Measurements from ENCODE around the gene RNF14. TPM values are rescaled to one million over a fixed set of nuclear protein-coding genes. Genes with fewer than 3 reads are reported as not detected.

Gene RNF14
- total RNA-seq, 1 experiment from 2014 or later = 67.1 TPM

DNA sequence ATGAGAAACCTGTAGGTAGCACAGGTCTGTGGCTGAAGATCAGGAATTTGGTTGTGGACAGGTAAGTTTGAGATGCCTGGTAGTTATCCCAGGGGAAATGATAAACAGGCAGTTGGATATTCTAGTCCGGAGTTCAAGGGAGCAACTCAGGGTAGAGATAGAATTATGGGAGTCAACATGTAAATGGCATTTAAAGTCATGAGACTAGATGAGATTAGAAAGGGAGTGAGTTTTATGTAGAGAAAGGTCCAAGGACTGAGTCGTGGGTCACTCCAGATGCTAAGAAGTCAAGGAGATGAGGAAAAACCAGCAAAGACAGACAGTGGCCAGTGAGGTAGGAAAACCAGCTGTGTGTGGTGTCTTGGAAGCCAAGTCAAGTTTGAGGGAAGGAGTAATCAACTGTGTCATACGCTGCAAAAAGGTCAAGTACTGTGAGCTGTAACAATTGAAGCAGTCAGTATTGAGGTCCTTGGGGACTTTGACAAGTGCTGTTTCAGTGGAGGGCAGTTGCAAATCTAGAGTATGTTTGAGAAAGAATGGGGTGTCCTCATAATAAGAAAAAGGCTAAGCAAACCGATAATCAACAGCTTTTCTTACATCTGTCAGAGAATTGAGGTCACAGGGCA is 25.7 kb downstream of the RNF14 start:
- ChIA-PET POLR2A (ENCODE audit: low non-redundant PET) (no interaction called here), CTCF (interaction anchor here (0.6 kb wide), 1 partner anchor 365 kb away, joined by 6 read pairs; no protein-coding TSS in a partner anchor)
- BruUV-seq (replicated peaks) = no TSS peak
- no peak for DNase-seq (ENCODE audit: low spot score)
- TF ChIP-seq, protein P1, sequence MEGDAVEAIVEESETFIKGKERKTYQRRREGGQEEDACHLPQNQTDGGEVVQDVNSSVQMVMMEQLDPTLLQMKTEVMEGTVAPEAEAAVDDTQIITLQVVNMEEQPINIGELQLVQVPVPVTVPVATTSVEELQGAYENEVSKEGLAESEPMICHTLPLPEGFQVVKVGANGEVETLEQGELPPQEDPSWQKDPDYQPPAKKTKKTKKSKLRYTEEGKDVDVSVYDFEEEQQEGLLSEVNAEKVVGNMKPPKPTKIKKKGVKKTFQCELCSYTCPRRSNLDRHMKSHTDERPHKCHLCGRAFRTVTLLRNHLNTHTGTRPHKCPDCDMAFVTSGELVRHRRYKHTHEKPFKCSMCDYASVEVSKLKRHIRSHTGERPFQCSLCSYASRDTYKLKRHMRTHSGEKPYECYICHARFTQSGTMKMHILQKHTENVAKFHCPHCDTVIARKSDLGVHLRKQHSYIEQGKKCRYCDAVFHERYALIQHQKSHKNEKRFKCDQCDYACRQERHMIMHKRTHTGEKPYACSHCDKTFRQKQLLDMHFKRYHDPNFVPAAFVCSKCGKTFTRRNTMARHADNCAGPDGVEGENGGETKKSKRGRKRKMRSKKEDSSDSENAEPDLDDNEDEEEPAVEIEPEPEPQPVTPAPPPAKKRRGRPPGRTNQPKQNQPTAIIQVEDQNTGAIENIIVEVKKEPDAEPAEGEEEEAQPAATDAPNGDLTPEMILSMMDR (conservative IDR thresholded peaks at IDR 0.05; ENCODE audit: low read depth, low read length) = no peak
- TF ChIP-seq EZH2 (IDR thresholded peaks at IDR 0.05; ENCODE audit: borderline replicate concordance, low read depth, low read length, poor library complexity, severe bottlenecking) = no peak
- no peaks in the 10 kb centered on the region for H3K27me3 ChIP-seq (replicated peaks; ENCODE audit: insufficient read depth, low read depth, low read length, poor library complexity)
- no peaks in the 10 kb centered on the region for H3K4me1 ChIP-seq (ENCODE audit: insufficient read depth, low read length, poor library complexity, severe bottlenecking)
- no peak overlapping the region for H3K27ac ChIP-seq (ENCODE audit: low read depth, low read length, poor library complexity, severe bottlenecking)
- H3K36me3 ChIP-seq (ENCODE audit: insufficient read depth, low read length, poor library complexity, severe bottlenecking) = peaks cover 13% of the 10 kb centered on the region
- H3K4me3 ChIP-seq (ENCODE audit: low read depth, low read length, poor library complexity, severe bottlenecking) = no peak overlapping the region
- intact Hi-C loops (cut with micrococcal nuclease; ENCODE audit: unreplicated experiment) = loop anchor here (5.0 to 10.0 kb wide), 2 partner anchors 550 to 703 kb away; no protein-coding TSS in a partner anchor
- no peaks in the 10 kb centered on the region for H3K9me3 ChIP-seq (ENCODE audit: low read depth, low read length, poor library complexity, severe bottlenecking)

DNA sequence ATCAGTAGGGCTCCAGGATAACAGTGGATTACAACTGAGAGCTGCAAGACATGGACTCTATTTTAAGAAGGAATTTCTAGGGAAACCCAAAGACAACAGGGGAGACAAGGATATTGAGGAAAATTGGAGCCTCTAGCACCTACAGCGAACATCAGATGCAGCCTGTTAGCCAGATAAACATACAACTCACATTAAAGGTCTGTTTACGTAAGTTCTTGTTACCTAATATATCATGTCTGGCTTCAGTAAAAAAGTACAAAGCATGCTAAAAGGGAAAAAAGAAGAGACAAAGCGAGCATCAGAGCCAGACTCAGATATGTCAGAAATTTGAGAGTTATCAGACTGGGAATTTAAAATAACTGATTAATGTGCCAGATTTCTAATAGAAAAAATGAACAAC is 26.8 kb downstream of the RNF14 start:
- no TSS peak for BruUV-seq (replicated peaks)
- intact Hi-C loops (cut with micrococcal nuclease; ENCODE audit: unreplicated experiment) = loop anchor here (10.0 kb wide), 1 partner anchor 549 kb away; no protein-coding TSS in a partner anchor
- H3K4me1 ChIP-seq (ENCODE audit: insufficient read depth, low read length, poor library complexity, severe bottlenecking) = no peaks in the 10 kb centered on the region
- no peaks in the 10 kb centered on the region for H3K27me3 ChIP-seq (replicated peaks; ENCODE audit: insufficient read depth, low read depth, low read length, poor library complexity)
- peaks cover 16% of the 10 kb centered on the region for H3K36me3 ChIP-seq (ENCODE audit: insufficient read depth, low read length, poor library complexity, severe bottlenecking)
- ChIA-PET CTCF (interaction anchor here (0.6 to 0.7 kb wide), 2 partner anchors 165 to 366 kb away, joined by 6 to 9 read pairs; no protein-coding TSS in a partner anchor), POLR2A (ENCODE audit: low non-redundant PET) (no interaction called here)
- no peaks in the 10 kb centered on the region for H3K9me3 ChIP-seq (ENCODE audit: low read depth, low read length, poor library complexity, severe bottlenecking)
- H3K27ac ChIP-seq (ENCODE audit: low read depth, low read length, poor library complexity, severe bottlenecking) = no peak overlapping the region
- no peak overlapping the region for H3K4me3 ChIP-seq (ENCODE audit: low read depth, low read length, poor library complexity, severe bottlenecking)
- no peak for TF ChIP-seq EZH2 (IDR thresholded peaks at IDR 0.05; ENCODE audit: borderline replicate concordance, low read depth, low read length, poor library complexity, severe bottlenecking)
- TF ChIP-seq, protein P1 (conservative IDR thresholded peaks at IDR 0.05; ENCODE audit: low read depth, low read length) = no peak
- no peak for DNase-seq (ENCODE audit: low spot score)

DNA sequence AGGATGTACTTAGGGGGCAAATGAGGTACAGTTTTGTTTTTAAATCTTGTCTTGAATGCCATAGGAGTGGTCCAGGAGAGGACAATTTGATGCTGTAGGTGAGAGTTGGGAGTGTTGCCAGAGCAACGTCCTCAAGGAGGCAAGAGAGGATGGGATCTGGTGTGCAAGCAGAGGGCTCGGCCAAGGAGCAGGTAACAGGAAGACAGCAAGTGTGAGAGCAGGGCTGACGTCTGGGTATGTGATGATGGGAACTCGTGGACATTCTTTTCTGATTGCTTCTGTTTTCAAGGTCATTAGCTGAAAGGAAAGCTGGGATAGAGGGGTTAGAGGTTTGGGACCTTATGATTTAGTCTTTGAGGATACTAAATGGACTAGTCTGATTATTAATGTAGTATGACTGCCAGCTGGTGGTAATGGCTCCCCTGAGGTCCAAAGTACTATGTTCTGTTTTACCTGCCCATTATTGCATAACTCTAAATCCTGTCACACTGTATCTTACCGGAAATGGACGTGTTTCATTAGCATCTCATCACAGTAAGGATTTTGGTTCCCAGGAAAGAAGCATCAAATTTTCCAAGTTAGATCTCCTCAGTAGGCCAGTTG is 28.6 kb downstream of the RNF14 start:
- Histone ChIP-seq H3K36me3 (ENCODE audit: insufficient read depth, low read length, poor library complexity, severe bottlenecking) (peaks cover 20% of the 10 kb centered on the region), H3K27ac (ENCODE audit: low read depth, low read length, poor library complexity, severe bottlenecking) (no peak overlapping the region), H3K4me3 (ENCODE audit: low read depth, low read length, poor library complexity, severe bottlenecking) (no peak overlapping the region), H3K9me3 (ENCODE audit: low read depth, low read length, poor library complexity, severe bottlenecking) (no peaks in the 10 kb centered on the region), H3K27me3 (replicated peaks; ENCODE audit: insufficient read depth, low read depth, low read length, poor library complexity) (no peaks in the 10 kb centered on the region), H3K4me1 (ENCODE audit: insufficient read depth, low read length, poor library complexity, severe bottlenecking) (no peaks in the 10 kb centered on the region)
- DNase-seq (ENCODE audit: low spot score) = no peak
- CTCF ChIA-PET = no interaction called here
- no TSS peak for BruUV-seq (replicated peaks)
- no peak for TF ChIP-seq EZH2 (IDR thresholded peaks at IDR 0.05; ENCODE audit: borderline replicate concordance, low read depth, low read length, poor library complexity, severe bottlenecking)
- TF ChIP-seq, protein P1 (conservative IDR thresholded peaks at IDR 0.05; ENCODE audit: low read depth, low read length) = no peak
- POLR2A ChIA-PET (ENCODE audit: low non-redundant PET) = no interaction called here
- intact Hi-C loops (cut with micrococcal nuclease; ENCODE audit: unreplicated experiment) = loop anchor here (10.0 kb wide), 1 partner anchor 547 kb away; no protein-coding TSS in a partner anchor
